AG09309 (cell line): Measurements from ENCODE around the gene TAF1.
"Not testable (repeated sequence)": the region's sequence is repeated elsewhere in the genome, so short reads cannot be mapped to it uniquely, and the experiment has no call there.

ENCODE experiments used
- DNase-seq: peaks from one replicate; pipeline ENCODE4 v3.0.0-alpha.2; 2010; ENCODE audit warnings: low read depth
- H3K4me3 ChIP-seq: 2 replicates; pipeline ENCODE4 v1.5.1; 2011; ENCODE audit warnings: mild to moderate bottlenecking, low read depth, low read length, moderate library complexity; ENCODE audit not compliant: control insufficient read depth
- TF ChIP-seq, protein P1 (sequence below): IDR thresholded peaks from 2 replicates; pipeline ENCODE4 v1.5.1; 2011; ENCODE audit warnings: mild to moderate bottlenecking, low read depth, low read length, inconsistent platforms; ENCODE audit not compliant: insufficient read depth, control insufficient read depth; ENCODE audit errors: missing control alignments

The TAF1 gene

DNA sequence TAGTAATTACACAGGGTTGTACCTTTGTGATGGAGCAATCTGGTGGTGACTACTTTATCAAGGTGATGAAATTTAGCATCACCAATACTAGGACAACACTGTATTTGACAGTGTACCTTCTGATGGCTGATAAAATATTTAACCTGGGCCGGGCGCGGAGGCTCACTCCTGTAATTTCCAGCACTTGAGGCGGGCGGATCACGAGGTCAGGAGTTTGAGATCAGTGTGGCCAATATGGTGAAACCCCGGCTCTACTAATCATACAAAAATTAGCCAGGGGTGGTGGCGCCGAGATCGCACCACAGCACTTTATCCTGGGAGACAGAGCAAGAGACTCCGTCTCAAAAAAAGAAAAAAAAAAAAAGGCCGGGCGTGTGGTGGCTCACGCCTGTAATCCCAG, 1.9 kb upstream of the TAF1 start:
- no peak overlapping the region for H3K4me3 ChIP-seq
- DNase-seq = no peak
- TF ChIP-seq, protein P1, sequence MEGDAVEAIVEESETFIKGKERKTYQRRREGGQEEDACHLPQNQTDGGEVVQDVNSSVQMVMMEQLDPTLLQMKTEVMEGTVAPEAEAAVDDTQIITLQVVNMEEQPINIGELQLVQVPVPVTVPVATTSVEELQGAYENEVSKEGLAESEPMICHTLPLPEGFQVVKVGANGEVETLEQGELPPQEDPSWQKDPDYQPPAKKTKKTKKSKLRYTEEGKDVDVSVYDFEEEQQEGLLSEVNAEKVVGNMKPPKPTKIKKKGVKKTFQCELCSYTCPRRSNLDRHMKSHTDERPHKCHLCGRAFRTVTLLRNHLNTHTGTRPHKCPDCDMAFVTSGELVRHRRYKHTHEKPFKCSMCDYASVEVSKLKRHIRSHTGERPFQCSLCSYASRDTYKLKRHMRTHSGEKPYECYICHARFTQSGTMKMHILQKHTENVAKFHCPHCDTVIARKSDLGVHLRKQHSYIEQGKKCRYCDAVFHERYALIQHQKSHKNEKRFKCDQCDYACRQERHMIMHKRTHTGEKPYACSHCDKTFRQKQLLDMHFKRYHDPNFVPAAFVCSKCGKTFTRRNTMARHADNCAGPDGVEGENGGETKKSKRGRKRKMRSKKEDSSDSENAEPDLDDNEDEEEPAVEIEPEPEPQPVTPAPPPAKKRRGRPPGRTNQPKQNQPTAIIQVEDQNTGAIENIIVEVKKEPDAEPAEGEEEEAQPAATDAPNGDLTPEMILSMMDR = no peak

DNA sequence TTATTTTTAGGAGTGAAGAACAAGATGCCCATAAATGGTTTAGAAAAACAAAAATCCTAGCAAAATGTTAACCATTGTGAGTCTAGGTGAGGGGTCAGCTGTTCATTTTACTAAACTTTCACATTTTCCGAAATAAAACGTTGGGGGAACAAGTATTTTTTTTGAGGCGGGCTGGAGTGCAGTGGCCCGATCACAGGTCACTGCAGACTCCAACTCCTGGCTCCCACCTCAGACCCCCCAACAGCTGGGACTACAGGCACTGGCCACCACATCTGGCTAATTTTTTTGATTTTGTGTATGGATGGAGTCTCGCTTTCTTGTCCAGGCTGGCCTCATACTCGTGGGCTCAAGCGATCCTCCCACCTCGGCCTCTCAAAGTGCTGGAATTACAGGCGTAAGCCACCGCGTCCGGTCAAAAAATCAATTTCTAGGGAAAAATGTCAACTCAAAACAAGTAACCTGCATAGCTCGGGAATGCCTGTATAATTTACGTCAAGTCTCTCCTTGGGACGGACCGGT, 742 bp upstream of the TAF1 start:
- TF ChIP-seq, protein P1 = no peak
- no peak for DNase-seq
- peak overlapping the region; percentile 54 for H3K4me3 ChIP-seq

DNA sequence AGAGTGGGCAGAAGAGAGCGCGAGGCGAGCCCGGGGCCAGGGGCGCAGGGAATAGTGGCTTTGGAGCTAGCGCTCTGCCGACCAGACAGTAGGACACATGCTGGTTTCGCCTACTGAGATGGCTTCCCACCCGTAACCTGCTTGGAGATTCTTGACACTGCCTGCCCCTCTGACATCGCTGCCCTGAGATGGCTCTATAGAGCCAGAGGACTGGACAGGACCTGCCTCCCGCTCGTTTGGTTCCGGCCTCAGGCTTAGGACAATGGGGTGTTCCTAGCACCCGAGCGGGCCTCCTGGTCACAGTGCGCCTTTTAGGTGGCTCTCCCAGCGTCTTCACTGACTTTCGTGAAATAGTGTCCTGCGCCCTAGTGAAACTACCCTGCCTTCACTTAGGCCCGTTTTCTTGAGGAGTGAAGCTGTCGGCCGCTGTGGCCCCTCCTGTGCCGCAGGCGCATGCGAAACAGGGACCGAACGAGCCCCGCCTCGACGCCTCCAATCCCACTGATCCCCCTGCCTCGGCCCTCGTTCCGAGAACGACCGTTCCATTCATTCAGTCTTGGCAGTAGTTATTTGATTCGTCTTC, 608 bp downstream of the TAF1 start:
- peak overlapping the region; percentile 72 for H3K4me3 ChIP-seq
- DNase-seq = no peak
- TF ChIP-seq, protein P1 = no peak

DNA sequence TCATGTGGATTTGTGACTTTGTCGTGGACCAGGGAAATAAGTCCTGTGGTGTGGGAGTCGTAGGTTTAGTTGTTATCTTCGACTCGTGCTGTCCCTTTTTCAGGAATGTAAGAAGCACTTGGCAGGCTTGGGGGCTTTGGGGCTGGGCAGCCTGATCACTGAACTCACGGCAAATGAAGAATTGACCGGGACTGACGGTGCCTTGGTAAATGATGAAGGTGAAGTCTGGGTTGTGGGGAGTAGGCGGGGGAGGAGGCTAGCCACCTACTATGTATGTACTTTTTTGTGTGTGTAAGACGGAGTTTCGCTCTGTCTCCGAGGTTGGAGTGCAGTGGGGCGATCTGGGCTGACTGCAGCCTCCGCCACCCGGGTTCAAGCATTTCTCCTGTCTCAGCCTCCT, 1.2 kb downstream of the TAF1 start:
- no peak for DNase-seq
- TF ChIP-seq, protein P1 = no peak
- peak overlapping the region; percentile 72 for H3K4me3 ChIP-seq

DNA sequence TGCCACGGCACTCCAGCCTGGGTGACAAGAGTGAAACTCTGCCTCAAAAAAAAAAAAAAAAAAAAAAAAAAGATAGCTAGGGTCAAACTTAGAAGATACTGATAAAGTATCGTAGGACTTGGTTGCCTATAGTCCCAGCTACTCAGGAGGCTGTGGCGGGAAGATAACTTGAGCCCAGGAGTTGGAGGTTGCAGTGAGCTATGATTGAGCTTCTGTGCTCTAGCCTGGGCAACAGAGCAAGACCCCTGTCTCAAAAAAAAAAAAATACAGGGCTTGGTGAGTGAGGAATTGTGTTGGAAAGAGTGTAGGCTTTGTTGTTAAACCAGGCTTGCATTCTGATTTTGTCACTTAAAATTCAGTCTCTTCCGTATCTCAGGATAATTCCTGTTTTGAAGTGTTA, 6.2 kb downstream of the TAF1 start:
- no peak for DNase-seq
- TF ChIP-seq, protein P1 = no peak
- no peak overlapping the region for H3K4me3 ChIP-seq

DNA sequence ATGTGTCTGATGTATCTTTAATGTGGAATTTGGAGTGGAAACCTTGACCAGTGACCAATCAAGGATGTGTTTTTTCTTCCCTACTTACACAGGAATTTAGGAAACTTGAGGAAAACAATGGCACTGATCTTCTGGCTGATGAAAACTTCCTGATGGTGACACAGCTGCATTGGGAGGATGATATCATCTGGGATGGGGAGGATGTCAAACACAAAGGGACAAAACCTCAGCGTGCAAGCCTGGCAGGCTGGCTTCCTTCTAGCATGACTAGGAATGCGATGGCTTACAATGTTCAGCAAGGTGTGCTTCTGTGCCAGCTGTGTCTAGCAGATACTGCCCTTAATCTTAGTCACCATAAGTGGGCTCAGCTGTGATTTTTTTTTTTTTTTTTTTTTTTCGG, 12.6 kb downstream of the TAF1 start:
- DNase-seq = no peak
- no peak overlapping the region for H3K4me3 ChIP-seq
- TF ChIP-seq, protein P1 = no peak

DNA sequence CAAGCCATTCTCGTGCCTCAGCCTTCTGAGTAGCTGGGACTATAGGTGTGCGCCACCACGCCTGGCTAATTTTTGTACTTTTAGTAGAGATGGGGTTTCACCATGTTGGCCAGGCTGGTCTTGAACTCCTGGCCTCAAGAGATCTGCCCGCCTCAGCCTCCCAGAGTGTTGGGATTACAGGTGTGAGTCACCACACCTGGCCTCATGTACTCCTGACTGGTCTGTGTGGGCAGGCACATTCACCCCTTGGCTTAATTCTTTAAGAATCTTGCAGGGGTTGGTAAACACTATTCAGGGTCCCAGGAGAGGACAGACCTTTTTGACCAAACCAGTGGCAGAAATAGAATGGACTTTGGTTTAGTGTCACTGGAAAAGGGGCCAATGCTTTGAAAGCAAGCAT, 25.6 kb downstream of the TAF1 start:
- not testable (repeated sequence) for DNase-seq, H3K4me3 ChIP-seq
